ENCODE measurements around the gene PROX1.

DNA sequence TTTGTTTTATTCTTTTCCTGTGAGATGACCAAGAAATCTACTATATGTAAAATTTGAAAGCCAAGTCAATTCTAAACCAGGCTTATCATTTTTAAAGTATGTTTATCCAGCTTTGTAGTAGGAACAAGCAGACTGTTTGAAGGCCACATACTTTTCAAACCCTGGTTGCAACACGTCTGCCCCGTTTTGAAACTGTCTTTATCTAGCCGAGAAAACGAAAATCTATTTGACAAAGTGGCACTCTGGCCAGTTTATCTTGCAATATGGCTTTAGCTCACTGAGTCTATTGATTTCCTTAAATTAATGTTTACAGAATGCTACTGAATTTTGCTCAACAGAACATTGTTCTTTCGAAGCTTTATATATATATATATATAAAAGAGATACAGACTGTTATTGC lies 39.7 kb downstream of the PROX1 start:
- TF ChIP-seq, protein P1, sequence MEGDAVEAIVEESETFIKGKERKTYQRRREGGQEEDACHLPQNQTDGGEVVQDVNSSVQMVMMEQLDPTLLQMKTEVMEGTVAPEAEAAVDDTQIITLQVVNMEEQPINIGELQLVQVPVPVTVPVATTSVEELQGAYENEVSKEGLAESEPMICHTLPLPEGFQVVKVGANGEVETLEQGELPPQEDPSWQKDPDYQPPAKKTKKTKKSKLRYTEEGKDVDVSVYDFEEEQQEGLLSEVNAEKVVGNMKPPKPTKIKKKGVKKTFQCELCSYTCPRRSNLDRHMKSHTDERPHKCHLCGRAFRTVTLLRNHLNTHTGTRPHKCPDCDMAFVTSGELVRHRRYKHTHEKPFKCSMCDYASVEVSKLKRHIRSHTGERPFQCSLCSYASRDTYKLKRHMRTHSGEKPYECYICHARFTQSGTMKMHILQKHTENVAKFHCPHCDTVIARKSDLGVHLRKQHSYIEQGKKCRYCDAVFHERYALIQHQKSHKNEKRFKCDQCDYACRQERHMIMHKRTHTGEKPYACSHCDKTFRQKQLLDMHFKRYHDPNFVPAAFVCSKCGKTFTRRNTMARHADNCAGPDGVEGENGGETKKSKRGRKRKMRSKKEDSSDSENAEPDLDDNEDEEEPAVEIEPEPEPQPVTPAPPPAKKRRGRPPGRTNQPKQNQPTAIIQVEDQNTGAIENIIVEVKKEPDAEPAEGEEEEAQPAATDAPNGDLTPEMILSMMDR (IDR thresholded peaks at IDR 0.05; ENCODE audit: control extremely low read depth in 1 of 3, insufficient read depth in 1 of 3, low read depth in 1 of 3, low read length in 3 of 3): no peak
- TF ChIP-seq SIN3A (conservative IDR thresholded peaks at IDR 0.05 in 1 of 2, IDR thresholded peaks at IDR 0.05 in 1 of 2; ENCODE audit: low read depth in 1 of 2, low read length in 2 of 2) (no peak), MAFK (IDR thresholded peaks at IDR 0.05; ENCODE audit: low read depth, low read length) (no peak), TAF1 (IDR thresholded peaks at IDR 0.05; ENCODE audit: low read depth, low read length) (no peak), SIX5 (IDR thresholded peaks at IDR 0.05; ENCODE audit: low read depth, low read length) (no peak), CTBP2 (IDR thresholded peaks at IDR 0.05; ENCODE audit: borderline replicate concordance, insufficient read depth, insufficient read length, low read length) (no peak), ATF3 (IDR thresholded peaks at IDR 0.05; ENCODE audit: insufficient read depth, low read depth, low read length) (no peak)
